GM18508 (cell line): ENCODE results near the gene POLR2M.

ENCODE experiments used
- ATAC-seq: cut with Tn5 transposase; IDR thresholded peaks from one replicate; pipeline ENCODE4 v1.9.1; 2021; ENCODE audit warnings: moderate number of reproducible peaks; ENCODE audit not compliant: insufficient read depth, unreplicated experiment

Gene POLR2M

DNA sequence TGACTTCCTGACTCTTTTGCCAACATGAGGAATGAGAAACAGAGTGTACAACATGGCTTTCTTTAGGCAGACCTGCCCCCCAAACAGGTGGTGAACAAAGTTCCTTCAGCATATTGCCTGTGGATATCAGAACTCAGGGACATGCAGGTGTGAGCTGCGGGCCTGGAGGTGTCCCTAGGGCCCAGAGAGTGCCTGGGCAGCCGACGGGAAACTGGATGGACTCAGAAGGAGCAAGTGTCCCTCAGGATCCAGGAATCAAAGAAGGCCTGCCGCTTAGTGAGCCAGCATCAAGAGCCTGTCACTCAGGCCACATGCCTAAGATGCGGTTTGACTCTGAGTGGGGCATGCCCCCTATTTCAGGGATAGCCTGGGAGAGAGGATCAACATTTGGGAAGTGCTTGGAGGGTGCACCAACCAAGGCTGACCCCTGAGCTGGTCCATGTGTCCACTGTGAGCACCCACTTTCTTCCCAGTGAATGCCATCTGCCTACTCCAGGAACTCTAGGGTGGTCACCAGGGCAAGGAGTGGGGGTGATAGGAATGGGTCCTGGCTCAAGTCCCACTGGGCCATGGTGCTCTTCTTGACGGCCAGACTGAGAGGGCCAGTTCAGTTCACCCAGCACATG is 16.1 kb upstream of the POLR2M start:
- no peak for ATAC-seq

DNA sequence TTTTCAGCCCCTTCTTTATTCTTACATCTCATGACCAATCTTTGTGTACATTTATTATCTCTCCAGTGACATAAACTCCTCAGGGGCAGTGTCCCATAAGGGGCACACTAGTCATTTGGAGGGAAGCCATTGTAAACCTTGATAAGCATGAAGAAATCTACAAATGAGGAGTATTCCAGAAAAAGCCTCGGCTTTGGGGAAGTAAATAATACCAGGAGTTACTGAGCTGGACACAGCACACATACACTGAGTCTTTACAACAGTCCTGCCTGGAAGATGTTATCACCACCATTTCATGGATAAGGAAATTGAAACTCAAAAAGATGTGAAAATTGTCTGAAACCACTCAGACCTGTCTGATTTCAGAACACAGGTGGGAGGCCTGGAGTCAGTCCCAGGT is 15.4 kb upstream of the POLR2M start:
- no peak for ATAC-seq

DNA sequence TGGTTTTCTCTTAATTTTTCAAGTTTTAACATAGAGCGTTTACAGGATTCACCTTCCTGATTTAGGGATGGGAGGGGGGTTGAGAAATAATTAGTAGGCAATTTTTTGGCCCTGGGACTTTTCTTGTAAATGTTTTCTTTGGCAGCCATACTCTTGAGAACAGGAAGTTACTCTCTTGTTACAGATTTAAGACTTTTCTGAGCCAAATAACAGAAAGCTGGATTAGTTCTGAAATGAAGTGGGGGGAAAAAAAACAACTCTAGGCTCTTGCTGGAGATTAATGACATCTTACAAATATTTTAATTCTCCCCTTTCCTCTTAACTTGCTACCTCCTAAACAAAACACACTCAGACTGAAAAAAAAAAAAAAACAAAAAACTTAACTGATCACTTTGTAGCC is 13.8 kb upstream of the POLR2M start:
- ATAC-seq = no peak

DNA sequence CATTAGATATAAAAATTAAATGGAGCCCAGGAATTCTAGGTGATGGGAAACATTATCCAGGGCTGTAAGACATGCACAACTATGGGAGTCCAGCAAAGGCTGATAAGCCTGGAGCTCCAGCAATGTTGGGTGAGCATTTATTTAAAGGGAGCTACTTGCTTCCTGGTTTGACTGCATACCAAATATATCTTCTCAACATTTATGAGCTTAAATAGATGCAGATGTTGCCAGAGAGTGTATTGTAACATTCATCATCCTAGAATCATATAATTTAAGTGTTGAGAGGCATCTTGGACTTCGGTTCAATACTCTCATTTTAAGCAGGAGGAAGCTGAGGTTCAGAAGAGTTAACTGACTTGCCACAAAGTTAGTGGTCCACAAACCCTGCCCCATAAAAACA is 12.2 kb upstream of the POLR2M start:
- no peak for ATAC-seq

DNA sequence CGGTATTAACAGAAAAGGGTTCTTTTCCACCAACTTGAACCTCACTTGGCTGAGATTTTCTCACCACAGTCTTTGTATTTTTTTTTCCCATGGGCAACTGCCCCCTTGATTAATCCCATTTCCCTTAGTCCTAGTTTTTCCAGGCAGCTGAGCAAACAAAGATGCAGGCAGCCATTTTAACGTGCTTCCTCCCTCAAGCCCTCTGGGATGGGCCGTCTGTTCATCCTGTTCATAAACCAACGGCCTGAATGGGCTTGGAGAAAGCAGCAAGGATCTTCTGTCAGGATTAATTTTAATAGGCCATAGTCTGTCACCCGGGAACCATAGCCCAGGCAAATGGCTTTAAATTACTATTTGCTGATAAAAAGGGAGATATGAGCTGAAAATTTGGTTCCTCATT is 10.4 kb upstream of the POLR2M start:
- ATAC-seq = no peak

DNA sequence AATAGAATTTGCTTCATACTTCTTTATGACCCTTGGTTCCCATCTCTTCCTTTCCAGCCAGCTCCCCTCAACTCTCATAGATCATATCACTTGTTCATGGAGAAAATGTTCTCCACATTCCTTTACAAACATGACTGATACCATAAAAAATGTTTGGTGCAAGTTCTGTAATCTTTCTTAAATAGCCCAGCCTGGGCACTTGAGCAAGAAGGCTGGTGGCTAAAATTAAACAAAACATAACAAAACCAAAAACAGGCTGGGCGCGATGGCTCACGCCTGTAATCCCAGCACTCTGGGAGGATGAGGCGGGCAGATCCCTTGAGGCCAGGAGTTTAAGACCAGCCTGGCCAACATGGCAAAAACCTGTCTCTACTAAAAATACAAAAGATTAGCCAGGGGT is 8.9 kb upstream of the POLR2M start:
- no peak for ATAC-seq

DNA sequence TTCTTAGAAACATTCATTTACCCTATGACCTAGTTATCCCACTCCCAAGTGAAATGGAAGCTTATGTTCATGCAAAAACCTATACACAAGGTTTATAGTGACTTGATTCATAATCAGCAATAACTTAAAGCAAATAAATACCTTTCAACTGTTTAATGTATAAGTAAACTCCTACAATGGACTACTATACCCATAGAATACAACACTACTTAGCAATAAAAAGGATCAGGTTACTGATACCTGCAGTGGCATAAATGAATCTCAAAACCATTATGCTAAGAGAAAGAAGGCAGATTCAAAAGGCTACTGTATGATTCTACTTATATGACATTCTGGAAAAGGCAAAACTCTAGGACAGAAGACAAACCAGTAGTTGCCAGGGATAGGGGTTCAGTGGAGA is 8.3 kb upstream of the POLR2M start:
- ATAC-seq = no peak

DNA sequence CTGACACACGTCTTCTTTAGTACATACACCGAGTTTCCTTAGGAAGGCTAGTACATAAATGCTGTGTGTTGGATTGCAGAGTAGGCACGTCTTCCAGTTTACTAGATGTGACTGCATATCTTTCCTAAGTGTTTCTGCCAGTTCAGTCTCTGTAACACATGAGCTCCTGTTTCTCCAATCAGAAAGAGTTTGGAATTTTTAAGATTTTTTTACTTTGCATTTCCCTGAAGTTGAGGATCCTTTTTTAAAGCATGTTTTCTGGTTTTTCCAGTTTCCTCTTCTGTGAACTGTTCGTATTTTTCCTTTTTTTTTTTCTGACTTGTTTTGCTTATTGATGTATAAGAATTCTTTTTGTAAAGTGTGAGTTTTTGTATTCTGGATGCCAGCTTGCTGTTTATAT is 7.5 kb upstream of the POLR2M start:
- no peak for ATAC-seq

DNA sequence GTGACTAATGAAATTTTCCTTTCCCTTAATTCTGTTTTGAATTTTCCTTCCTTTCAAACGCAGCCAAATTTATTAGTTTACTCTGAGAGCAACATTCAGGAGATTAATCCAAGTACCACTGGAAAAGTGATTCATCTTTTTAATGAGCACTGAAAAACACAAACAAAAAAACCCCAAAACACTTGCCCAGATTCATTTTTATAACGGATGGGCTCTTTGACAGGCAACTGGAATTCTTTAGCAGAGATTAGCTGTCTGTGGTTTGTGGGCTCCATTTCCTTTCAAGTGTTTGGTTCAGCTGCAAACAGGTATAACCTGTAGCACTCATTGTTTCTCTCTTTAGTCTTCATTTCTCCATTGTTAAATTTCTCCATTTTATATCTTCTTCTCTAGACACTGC is 3.1 kb upstream of the POLR2M start:
- no peak for ATAC-seq

DNA sequence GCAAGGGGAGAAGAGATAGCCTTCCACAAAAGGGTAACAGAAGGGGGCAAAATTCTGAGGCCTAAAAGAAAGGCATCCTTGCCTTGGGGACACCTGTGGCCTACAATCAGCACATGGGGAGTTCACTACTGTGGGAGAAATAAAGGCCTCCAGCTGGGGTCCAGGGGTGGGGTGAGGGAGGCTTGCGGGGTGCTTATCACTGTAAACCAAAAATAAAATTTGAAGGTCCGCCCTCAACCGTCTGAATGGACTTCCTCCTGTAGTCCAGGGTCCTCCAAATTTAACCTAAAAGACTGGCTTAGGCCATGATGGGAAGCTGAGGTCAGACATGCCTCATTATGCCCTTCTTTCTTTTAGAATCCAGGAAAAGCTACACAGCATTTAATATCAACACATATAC is 2.1 kb upstream of the POLR2M start:
- ATAC-seq = no peak

DNA sequence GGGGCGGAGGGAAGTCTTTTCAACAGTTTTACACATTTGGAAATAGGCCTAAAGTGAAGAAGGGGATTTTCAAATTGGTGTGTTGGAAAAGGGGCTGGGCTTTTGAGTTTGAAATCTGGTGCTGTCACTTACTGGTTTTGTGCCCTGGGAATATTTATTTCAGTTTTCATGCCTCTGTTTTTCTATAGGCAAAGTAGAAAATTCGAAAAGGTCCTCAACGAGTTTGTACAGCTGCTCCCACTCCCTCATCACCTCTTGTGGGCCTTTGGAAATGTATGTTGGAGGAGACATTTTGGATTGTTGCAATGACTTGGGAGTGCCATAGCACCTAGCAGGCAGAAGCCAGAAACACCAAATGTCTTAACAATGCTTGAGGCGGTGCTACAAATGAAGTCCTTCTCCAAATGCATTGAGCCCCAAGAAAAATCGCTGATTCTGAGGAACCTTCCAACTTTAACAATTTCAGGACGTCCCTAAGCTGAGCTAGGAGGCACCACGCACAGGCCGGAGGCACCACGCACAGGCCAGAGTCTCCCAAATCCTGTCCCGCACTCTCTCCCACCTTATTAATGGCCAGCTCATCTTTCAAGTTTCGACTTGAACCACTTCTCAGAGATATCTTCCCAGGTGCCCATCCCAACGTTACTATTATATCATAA is 639 bp upstream of the POLR2M start:
- no peak for ATAC-seq

DNA sequence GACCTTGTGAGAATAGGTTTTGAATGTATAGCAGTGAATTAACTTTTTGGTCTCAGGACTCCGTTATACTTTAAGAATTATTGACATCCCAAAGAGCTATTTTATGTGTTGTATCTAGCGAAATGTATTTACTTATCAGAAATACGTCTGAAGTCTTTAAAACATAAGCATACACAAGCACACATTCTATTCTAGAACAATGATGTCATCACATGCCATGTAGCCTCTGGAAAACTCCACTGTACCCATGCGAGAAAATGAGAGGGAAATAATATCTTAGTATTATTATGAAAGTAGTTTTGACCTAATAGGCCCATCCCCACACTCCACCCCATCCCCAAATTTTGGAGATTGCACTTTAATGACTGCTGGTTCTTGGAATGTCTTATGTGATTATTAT is 1.5 kb downstream of the POLR2M start:
- no peak for ATAC-seq

DNA sequence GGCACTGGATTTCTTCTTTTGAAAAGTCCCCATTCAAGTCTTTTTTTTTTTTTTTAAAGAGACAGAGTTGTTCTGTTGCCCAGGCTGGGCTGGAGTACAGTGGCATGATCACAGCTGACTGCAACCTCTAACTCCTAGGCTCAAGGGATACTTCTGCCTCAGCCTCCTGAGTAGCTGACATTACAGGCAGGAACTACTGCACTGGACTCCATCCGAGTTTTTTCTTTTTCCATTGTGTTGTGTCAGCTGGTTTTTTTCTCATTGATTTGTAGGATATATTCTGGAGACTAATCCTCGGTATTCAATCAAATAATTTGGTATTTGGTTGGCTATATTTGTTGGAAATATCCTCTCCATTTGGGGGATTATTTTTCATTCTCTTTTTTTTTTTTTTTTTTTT is 11.8 kb downstream of the POLR2M start:
- ATAC-seq = no peak

DNA sequence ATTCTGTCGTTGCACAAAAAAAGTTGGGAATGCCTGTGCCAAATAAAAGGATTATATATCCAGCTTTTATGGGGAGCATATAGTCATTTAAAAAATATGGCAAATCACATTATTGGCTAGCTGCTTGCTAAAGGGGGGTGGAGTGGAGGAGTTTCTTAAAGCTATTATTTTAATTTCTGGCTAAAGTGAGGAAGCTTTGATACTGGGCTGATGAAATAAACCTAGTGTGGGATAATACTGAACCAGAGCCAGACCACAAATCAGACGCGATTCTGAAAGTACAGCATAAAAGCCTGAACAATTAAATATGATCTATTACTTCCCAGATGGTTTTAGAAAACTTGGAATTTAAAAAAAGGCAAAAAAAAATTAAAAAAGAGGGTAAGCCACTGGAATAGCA is 14.4 kb downstream of the POLR2M start:
- no peak for ATAC-seq

DNA sequence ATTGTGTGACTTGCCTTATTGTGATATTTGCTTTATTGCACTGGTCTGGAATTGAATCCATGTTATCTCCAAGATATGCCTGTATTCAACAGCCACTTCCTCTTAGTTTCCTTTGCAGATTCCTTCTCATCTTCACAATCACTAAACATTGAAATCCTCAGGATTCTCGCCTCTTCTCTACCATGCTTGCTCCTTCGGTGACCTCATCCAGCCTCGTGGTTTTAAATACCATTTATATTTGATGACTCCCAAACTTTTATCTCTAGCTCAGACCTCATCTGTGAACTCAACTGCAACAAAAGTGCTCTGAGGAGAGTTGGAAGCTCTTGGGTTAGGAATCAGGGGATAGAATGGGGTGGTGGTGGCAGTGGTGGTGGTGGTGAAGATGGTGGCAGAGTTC is 19.9 kb downstream of the POLR2M start:
- ATAC-seq = no peak

DNA sequence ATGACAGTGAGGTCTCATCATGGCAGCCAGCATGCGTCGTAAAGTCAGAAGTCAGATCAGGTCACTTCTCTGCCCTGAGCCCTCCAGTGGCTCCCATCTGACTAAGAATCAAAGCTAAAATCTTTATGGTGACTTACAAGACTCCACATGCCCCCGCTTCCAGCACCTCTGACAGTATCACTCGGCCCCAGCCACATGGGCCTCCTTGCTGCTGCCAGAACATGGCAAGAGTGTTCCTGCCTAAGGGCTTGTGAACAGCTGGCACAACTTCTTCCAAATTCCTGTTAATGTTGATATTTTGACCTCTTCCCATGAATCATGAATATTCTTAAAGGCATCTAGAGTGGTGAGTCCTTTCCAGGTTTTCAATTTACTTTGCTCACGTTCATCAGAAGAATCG is 20.5 kb downstream of the POLR2M start:
- no peak for ATAC-seq

DNA sequence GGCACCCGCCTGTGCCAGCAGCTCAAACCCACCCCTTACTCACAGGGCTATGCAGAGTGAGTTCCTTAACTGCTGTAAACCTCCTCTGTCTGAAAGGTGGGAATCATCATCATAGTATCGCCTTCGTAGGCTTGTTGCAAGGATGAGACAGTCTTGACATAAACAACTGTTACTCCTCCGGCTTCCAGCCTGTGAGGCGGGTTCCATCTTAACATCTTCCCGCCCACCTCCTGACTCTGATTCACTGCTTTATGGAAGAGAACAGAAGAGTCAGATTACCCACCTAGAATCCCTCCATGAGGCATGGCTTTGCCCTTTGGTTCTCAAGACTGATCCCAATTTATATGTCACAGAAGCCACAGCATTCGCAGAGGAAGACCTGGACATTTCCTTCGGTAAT is 21.9 kb downstream of the POLR2M start:
- no peak for ATAC-seq

DNA sequence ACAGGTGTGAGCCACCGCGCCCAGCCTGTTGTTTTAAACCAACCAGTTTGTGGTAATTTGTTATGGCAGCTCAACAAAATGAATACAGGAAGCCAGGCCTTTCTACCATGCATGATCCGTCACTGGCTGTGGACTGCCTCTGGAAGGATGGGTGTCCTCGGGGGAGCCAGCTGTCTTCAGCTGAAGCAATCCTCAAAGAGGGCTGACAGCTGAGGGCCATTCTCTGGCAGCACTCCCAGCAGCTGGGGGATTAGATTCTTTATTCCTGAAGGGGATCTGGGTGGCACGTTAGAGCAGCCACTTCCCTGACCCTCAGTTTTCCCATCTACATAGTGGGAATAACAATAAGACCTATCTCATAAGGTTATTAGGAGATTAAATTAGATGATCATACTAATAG is 24.4 kb downstream of the POLR2M start:
- no peak for ATAC-seq

DNA sequence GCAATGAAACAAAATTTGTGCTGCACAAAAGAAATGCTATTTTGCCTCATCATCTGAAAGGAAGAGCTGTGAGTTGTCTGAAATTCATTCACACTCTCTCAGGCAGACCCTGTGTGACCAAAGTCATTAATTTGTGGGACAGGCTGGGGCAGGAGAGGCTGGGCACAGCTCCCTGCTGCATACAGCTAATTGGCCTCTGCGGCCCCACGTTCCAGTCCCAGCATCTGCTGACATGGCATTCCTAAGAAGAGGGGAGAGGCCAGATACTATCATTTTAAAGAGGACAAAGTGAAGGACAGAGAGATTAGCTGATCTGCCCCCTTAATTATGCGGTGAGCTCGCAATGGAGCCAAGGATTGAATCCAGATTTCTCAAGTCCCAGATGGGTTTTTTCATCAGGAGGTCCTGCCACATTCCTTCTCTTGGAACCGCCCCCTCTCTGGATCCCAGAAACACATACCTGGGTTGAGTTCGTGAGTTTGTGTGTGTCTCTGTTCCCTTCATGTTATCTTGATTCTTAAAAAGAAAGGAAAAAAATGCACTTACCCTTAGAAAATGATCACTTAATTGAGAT is 25.1 kb downstream of the POLR2M start:
- ATAC-seq = no peak

DNA sequence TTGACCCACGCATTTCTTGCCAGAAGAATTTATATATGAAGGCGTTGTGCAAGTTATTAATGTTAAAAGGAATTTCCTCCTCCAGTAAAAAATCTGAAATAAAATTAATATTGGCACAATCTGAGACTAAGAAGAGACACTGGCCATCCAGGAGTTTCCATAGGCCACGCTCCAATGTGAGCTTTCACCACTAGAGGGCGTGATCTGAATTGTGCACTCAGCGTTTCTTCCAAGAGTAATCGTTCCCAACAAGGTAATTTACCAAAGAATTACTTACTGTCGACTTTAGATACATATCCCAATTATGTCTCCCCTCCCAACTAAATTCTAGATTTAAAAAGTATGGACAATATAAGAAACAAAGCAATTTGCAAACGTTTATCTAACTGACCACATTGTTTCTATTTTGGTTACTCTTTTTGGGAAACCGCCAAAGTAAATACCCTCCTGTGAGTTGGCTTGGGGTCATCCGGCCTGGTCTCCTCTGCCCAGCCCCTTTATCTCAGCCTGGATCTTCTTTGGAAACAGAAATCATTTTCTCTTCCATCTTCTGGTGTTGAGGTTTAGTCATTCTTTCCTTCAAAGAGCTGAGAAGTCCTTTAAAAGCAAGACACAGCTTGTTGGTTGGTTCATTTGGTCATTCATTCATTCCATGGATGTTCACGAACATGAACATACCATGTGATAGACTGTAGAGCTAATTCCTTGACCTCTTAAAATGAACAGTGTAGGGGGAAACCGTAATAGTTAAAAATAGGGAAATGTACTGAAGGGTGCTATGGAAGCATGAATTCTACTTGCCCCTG is 26.2 kb downstream of the POLR2M start:
- no peak for ATAC-seq

DNA sequence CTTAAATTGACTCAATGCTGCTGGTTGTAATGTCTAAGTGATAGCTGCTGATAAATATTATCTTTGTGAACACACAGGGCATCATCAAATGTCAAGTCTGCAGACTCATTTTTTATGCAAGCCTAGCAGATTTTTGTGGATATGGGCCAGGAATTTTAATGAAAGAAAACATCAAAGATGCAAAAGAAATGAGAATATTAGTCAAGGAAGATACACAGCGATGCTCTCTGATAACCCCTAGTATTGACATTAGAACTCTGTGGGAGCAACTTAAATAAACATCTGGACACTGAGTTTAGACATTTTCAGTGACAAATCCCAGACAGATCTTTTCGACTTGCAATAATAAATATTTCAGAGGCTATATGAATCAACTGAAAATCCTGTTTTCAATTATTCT is 28.3 kb downstream of the POLR2M start:
- no peak for ATAC-seq
